ENCODE results near the gene SDC3.

Gene SDC3

GRCh38 chr1:30882678-30883388 lies 25.7 kb downstream of the SDC3 start:
- H3K36me3 Mint-ChIP-seq (ENCODE audit: low read depth): no peaks in the 10 kb centered on the region
- no peak overlapping the region for H3K4me3 Mint-ChIP-seq
- H3K27me3 Mint-ChIP-seq (ENCODE audit: low read depth): peaks cover 24% of the 10 kb centered on the region
- peaks cover 4% of the 10 kb centered on the region for H3K4me1 Mint-ChIP-seq (ENCODE audit: low read depth)
- no peak overlapping the region for H3K27ac Mint-ChIP-seq
- no peaks in the 10 kb centered on the region for H3K9me3 Mint-ChIP-seq

- Mint-ChIP-seq H3K27ac (no peak overlapping the region), H3K9me3 (no peaks in the 10 kb centered on the region), H3K4me1 (ENCODE audit: low read depth) (peaks cover 4% of the 10 kb centered on the region), H3K36me3 (ENCODE audit: low read depth) (no peaks in the 10 kb centered on the region), H3K27me3 (ENCODE audit: low read depth) (peaks cover 24% of the 10 kb centered on the region), H3K4me3 (peak overlapping the region; percentile 4)
Observed at GRCh38 chr1:30881319-30882181, 27.0 kb downstream of the SDC3 start.

- Mint-ChIP-seq H3K4me1 (ENCODE audit: low read depth) (peaks cover 4% of the 10 kb centered on the region), H3K27me3 (ENCODE audit: low read depth) (peaks cover 17% of the 10 kb centered on the region), H3K9me3 (no peaks in the 10 kb centered on the region), H3K27ac (peak overlapping the region; percentile 4), H3K36me3 (ENCODE audit: low read depth) (no peaks in the 10 kb centered on the region), H3K4me3 (peak overlapping the region; percentile 4)
Observed at GRCh38 chr1:30880678-30881318, 27.8 kb downstream of the SDC3 start.

GRCh38 chr1:30879940-30880677 lies 28.4 kb downstream of the SDC3 start:
- no peak overlapping the region for H3K4me3 Mint-ChIP-seq
- H3K27me3 Mint-ChIP-seq (ENCODE audit: low read depth): peaks cover 15% of the 10 kb centered on the region
- no peaks in the 10 kb centered on the region for H3K9me3 Mint-ChIP-seq
- no peak overlapping the region for H3K27ac Mint-ChIP-seq
- peaks cover 4% of the 10 kb centered on the region for H3K4me1 Mint-ChIP-seq (ENCODE audit: low read depth)
- H3K36me3 Mint-ChIP-seq (ENCODE audit: low read depth): no peaks in the 10 kb centered on the region

DNA sequence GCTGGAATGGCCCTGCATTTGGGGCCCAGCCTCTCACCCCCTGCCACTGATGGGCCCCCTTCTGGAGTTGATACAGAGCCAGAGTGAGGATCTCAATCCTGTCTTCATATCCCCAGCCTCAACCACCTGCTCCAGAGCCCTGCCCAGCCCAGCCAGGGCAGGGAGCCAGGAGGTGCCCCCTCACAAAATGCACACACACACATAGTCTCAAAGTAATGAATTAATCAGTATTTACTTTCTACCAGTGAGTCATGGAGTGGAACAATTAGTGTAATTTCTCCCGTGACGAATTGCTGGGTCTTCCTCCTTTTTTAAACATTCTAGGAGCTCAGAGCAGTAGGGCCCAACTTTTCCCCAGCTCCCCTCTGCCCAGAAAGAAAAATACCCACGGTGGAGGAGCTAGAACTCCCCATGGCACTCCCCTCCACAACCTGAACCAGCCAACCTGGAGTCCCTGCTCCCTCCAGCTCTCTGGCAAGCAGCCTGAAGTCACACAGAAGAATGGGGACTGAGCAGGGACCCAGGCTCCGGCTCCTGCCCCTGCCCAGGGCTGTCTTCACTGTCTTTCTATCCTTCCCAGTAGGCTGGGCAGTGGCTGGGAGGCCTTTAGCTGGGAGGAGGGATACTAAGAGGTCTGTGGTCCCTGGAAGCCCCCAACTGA lies 29.3 kb downstream of the SDC3 start:
- Mint-ChIP-seq H3K9me3 (no peaks in the 10 kb centered on the region), H3K4me1 (ENCODE audit: low read depth) (peaks cover 4% of the 10 kb centered on the region), H3K27ac (no peak overlapping the region), H3K36me3 (ENCODE audit: low read depth) (no peaks in the 10 kb centered on the region), H3K4me3 (no peak overlapping the region), H3K27me3 (ENCODE audit: low read depth) (peaks cover 15% of the 10 kb centered on the region)

- Mint-ChIP-seq H3K27ac (no peak overlapping the region), H3K4me1 (ENCODE audit: low read depth) (peaks cover 4% of the 10 kb centered on the region), H3K9me3 (no peaks in the 10 kb centered on the region), H3K36me3 (ENCODE audit: low read depth) (no peaks in the 10 kb centered on the region), H3K4me3 (no peak overlapping the region), H3K27me3 (ENCODE audit: low read depth) (peaks cover 15% of the 10 kb centered on the region)
Observed at GRCh38 chr1:30878559-30878958, 30.0 kb downstream of the SDC3 start.

GRCh38 chr1:30878016-30878415 lies 30.5 kb downstream of the SDC3 start:
- Mint-ChIP-seq H3K36me3 (ENCODE audit: low read depth) (no peaks in the 10 kb centered on the region), H3K27ac (no peak overlapping the region), H3K4me3 (no peak overlapping the region), H3K4me1 (ENCODE audit: low read depth) (peaks cover 4% of the 10 kb centered on the region), H3K9me3 (no peaks in the 10 kb centered on the region), H3K27me3 (ENCODE audit: low read depth) (peaks cover 15% of the 10 kb centered on the region)

- no peak overlapping the region for H3K4me3 Mint-ChIP-seq
- H3K9me3 Mint-ChIP-seq: no peaks in the 10 kb centered on the region
- no peak overlapping the region for H3K27ac Mint-ChIP-seq
- no peaks in the 10 kb centered on the region for H3K36me3 Mint-ChIP-seq (ENCODE audit: low read depth)
- H3K4me1 Mint-ChIP-seq (ENCODE audit: low read depth): peaks cover 4% of the 10 kb centered on the region
- H3K27me3 Mint-ChIP-seq (ENCODE audit: low read depth): peaks cover 17% of the 10 kb centered on the region
Observed at GRCh38 chr1:30877205-30877912, 31.2 kb downstream of the SDC3 start.

GRCh38 chr1:30876451-30877204 lies 31.9 kb downstream of the SDC3 start:
- no peak overlapping the region for H3K27ac Mint-ChIP-seq
- H3K4me3 Mint-ChIP-seq: no peak overlapping the region
- no peaks in the 10 kb centered on the region for H3K9me3 Mint-ChIP-seq
- peaks cover 21% of the 10 kb centered on the region for H3K27me3 Mint-ChIP-seq (ENCODE audit: low read depth)
- no peaks in the 10 kb centered on the region for H3K36me3 Mint-ChIP-seq (ENCODE audit: low read depth)
- peaks cover 5% of the 10 kb centered on the region for H3K4me1 Mint-ChIP-seq (ENCODE audit: low read depth)

DNA sequence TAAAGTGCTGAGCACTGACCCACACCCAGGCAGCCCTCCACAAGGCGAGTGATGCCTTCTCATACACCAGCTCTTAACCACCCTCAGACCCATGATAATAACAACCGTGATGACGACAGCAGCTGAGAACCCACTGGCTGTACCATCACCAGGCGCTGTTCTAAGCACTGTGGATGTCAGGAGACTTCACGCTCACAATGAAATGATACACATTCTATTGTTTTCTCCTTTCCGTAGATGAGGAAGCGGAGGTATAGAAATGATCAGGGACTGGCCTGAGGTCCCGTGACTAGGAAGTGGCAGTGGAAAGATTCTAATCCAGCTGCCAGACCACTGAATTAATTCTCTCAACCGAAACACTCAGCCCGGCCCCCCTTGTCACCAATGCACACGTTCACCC lies 32.6 kb downstream of the SDC3 start:
- no peaks in the 10 kb centered on the region for H3K9me3 Mint-ChIP-seq
- no peaks in the 10 kb centered on the region for H3K36me3 Mint-ChIP-seq (ENCODE audit: low read depth)
- H3K27me3 Mint-ChIP-seq (ENCODE audit: low read depth): peaks cover 17% of the 10 kb centered on the region
- peaks cover 2% of the 10 kb centered on the region for H3K4me1 Mint-ChIP-seq (ENCODE audit: low read depth)
- H3K27ac Mint-ChIP-seq: no peak overlapping the region
- H3K4me3 Mint-ChIP-seq: no peak overlapping the region

- no peaks in the 10 kb centered on the region for H3K9me3 Mint-ChIP-seq
- H3K36me3 Mint-ChIP-seq (ENCODE audit: low read depth): no peaks in the 10 kb centered on the region
- peaks cover 15% of the 10 kb centered on the region for H3K27me3 Mint-ChIP-seq (ENCODE audit: low read depth)
- peaks cover 2% of the 10 kb centered on the region for H3K4me1 Mint-ChIP-seq (ENCODE audit: low read depth)
- H3K27ac Mint-ChIP-seq: no peak overlapping the region
- no peak overlapping the region for H3K4me3 Mint-ChIP-seq
Observed at GRCh38 chr1:30875197-30875596, 33.4 kb downstream of the SDC3 start.

GRCh38 chr1:30874176-30874575 lies 34.4 kb downstream of the SDC3 start:
- H3K27me3 Mint-ChIP-seq (ENCODE audit: low read depth): peaks cover 19% of the 10 kb centered on the region
- no peaks in the 10 kb centered on the region for H3K9me3 Mint-ChIP-seq
- H3K27ac Mint-ChIP-seq: no peak overlapping the region
- H3K36me3 Mint-ChIP-seq (ENCODE audit: low read depth): no peaks in the 10 kb centered on the region
- H3K4me1 Mint-ChIP-seq (ENCODE audit: low read depth): peaks cover 5% of the 10 kb centered on the region
- H3K4me3 Mint-ChIP-seq: no peak overlapping the region

DNA sequence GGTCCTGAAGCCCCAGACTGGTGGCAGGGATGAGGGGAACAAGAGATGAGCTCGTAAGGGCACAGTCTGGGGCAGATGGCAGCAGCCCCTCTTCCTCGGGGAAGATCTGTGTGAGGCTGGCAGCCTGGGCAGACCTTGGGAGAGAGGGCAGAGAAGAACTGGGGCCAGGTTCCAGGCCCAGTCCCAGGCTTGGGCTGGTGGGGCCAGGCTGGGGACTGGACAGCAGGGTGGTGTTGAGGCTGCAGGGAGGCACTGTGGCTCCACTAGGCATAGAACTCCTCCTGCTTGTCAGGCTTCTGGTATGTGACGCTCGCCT lies 35.7 kb downstream of the SDC3 start:
- no peaks in the 10 kb centered on the region for H3K36me3 Mint-ChIP-seq (ENCODE audit: low read depth)
- H3K4me1 Mint-ChIP-seq (ENCODE audit: low read depth): peaks cover 6% of the 10 kb centered on the region
- H3K27me3 Mint-ChIP-seq (ENCODE audit: low read depth): peaks cover 16% of the 10 kb centered on the region
- no peak overlapping the region for H3K4me3 Mint-ChIP-seq
- H3K9me3 Mint-ChIP-seq: no peaks in the 10 kb centered on the region
- no peak overlapping the region for H3K27ac Mint-ChIP-seq
